GM19395 (cell line): ENCODE measurements around the gene NBAS.
"Not testable (repeated sequence)": the region's sequence is repeated elsewhere in the genome, so short reads cannot be mapped to it uniquely, and the experiment has no call there.

Experiments used
- ATAC-seq: cut with Tn5 transposase; IDR thresholded peaks from one replicate; pipeline ENCODE4 v1.9.1; 2021; ENCODE audit warnings: mild to moderate bottlenecking, moderate library complexity; ENCODE audit not compliant: unreplicated experiment

The NBAS gene

DNA sequence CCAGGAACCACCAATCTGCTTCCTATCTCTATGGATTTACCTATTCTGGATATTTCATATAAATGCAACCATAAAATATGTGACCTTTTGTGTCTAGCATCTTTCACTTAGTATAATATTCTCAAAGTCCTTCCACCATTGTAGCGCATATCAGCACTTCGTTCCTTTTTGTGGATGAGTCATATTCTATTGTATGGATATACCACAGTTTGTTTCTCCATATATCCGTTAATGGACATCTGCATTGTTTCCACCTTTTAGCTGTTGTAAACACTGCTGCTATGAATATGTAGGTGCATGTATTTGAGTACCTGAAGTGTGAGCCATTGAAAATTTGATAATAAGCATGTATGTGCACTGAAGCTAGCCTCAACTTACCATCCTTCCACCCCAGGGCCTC, 80.1 kb downstream of the NBAS start:
- ATAC-seq, result no peak

DNA sequence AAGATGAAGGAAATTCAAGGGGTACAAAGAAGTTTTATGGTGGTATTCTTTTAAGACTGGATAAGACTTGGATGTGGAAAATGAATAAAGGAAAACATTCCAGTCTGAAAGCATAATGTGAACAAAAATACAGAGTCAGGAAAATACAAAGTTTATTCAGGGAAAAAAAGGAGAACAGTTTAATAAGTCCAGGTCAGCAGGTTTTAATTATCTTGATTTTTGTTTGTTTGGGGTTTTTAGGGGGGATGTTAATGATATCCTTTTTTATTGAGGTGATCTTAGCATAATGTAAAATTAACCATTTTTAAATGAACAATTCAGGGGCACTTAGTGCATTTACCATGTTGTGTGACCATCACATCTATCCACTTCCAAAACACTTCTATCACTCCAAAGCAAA, 80.6 kb downstream of the NBAS start:
- ATAC-seq, result no peak

DNA sequence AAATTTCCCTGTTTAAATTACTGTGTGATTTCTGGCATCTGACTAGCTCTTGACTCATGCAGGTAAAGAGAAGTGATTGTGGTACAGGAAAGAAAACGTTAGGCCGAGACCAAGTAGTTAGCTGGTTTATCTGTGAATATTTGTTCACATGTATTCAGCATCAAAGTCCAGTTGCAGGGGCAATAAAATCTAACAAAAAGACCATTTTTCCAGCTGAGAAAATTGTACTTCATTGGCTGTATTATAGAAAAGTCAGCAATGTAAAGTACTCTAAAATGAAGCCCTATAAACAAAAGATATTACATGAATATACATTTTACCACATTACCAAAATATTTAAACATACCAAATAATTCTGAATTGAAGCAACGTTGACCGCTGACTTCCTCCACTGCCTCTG, 88.3 kb downstream of the NBAS start:
- no peak for ATAC-seq

DNA sequence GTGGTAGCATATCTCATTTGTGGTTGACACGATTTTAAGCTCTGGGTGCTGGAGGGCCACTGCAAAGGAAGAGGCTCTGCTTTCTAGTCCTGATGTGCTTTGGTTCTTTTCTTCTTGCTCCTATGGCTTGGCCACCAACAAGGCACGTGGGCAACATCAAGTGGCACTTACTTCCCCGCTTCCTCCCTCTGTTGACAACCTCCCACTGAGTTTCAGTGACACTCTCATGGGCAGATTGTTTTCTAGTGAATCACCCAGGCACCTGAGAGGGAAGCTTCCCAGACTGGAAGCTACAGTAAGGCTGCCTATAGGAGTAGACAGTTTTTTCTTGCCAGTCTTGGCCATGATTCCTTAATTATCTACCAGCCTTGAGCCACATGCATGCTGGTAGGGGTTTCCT, 89.0 kb downstream of the NBAS start:
- ATAC-seq, result no peak

DNA sequence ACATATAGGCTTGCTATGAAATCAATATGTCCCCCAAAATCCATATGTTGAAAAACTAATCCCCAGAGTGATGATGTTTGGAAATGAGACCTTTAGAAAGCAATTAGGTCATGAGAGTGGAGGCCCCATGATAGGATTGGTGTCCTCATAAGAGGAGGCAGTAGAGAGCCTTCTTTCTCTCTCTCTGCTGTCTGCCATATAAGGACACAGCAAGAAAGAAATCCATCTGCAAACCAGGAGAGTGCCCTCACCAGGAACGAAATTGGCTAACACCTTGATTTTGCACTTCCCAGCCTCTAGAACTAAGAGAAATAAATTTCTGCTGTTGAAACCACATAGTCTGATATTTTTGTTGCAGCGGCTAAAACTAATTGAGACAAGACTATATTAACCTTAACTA, 89.5 kb downstream of the NBAS start:
- no peak for ATAC-seq

DNA sequence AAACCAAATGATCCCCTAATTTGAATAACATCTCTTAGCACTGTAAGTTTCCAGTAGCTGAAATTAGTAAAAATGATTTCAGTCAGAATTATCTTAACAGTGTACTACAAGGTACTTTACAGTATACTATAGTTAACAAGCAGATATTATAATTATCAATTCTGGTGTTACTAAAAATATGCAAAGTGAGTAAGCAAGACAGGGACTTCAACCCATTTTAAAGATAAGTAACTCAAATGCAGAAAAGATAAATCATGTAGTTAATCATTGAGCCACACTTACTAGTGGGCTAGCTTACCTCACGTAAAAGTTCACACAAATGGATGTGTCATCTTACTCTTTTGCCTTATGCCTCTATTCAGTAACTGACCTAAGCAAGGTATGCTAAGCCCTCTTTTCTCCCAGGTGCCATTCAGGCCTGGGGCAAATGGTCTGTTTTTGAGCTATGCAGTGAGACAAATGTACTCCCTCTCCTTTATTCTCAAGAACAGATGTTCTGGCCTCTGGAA, 101.0 kb downstream of the NBAS start:
- no peak for ATAC-seq

DNA sequence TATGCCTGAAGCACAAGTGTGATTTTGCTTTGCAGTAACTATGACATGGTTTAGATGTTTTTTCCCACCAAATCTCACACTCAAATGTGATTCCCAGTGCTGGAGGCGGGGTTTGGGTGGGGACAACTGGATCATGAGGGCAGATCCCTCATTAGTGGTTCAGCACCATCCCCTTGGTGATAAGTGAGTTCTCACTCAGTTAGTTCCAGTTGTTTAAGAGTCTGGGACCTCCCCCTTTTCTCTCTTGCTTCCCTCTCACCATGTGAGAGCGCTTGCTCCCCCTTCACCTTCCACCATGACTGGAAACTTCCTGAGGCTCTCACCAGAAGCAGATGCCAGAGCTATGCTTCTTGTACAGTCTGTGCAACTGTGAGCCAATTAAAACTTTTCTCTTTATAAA, 102.9 kb downstream of the NBAS start:
- no peak for ATAC-seq

DNA sequence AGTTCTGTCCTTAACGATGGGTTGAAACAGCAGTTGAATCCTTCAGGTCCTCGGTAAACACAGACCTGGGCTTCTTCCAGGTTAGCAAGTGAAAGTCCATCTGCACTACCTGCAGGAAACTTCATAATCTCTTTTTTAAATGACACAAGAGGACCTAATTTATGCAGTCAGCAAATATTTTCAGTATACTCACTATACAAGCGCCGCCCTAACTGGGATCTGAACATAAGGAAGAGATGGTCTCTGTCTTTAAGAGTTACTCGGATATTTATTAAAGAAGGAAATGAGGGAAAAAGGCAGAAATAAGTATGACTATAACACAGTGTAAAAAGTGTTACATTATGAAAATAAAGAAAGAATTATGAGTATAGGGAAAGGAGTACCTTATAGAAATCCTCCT, 103.3 kb downstream of the NBAS start:
- no peak for ATAC-seq

DNA sequence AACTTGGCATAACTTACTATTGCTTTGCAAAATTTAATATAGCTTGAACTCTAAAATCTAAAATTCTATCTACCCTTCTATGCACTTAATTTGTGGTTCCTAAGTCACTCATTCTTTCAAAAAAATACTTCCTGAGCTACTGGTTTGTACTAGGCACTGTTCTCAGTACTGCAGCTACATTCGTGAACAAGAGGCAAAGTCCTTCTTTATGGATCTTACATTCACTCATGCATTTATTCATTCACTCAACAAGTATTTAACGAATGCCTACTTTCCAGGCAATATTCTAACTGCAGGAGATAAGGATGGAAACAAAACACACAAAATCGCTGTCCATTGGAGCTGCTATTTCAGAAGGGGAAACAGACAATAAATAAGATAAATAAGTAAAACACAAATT, 104.8 kb downstream of the NBAS start:
- ATAC-seq, result no peak

DNA sequence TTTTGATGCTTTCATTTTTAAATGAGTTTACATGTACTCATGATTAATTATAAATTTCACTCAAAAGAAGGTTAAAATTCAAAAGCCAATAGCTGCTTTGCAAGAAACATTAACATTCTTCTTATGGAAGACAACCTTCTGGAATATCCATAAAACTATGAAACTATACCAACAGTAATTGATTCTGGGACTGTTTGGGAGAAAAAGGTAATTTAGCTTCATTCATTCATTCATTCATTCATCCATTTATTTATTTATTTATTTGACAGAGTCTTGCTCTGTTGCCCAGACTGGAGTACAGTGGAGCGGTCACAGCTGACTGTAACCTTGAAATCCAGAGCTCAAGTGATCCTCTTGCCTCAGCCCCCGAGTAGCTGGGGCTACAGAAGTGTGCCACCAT, 110.3 kb downstream of the NBAS start:
- no peak for ATAC-seq

DNA sequence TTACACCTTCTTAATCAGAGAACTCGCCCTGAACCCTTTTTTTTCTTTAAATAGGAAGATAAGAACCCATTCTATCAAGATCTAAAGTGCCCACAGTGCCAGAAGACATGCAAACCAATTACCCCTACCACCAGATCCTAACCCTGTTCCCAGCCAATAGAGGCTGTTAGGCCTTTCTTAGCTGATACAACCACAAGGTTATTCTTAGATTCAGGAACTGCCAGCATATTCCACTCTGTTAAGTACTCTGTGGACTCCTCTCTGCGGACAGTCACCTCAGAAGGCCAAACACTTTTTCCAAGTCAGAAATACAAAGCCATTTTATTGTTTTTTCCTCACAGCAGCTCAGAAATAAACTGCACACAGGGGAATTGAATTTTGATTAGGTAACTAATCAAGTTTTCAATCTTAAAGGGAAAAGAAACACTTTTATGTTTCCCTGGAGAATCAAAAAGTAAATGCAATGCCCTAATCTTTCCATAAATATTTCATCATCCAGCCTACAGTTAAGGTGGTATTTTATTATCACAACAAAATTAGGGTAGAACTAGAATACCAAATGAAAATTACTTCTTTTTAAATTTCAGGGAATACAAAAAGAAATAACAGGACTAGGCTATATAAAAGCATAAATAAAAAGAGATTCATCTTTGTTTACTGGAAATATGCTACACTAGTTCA, 111.4 kb downstream of the NBAS start:
- ATAC-seq, result no peak

DNA sequence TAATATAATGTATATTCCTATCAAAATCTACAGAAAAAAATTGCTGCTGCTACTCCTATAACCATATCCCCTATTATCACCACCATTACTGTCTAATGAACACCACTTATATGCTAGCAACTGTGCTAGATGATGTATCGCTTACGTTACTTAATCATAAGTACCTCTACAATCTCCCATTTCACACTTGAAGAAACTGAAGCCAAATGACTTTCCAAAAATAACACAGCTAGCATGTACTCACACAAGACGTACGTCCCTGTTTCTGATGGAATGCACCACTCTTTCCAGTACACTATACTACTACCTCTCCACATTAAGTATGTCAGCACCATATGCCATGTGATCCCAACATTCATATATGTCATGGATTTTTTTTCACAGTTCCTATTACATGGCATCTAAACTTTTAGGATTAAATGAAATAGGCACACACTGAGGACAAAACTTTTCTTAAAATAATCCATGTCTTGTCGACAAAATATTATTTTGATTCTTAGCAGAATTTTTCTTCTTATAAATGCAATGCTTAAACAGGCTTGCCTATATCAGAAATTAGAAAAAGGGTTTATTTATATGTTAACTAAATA, 112.8 kb downstream of the NBAS start:
- ATAC-seq, result no peak

DNA sequence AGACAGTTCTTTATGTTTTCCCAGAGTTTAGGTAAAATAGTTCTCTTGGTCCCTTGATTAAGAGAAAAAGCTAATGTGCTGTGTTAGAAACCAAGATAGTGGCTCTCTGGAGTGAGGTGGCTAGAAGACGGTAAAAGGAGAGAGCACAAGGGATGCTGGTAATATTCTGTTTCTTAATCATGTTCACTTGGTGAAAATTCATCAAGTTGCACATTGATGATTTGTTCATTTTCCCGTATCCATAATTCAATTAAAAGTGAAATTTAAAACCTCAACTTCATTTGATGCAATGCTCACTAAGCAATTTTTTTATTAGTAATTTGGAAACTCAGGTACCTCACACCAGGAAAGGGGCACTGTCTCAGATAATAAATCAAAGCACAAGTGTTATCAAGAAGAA, 113.8 kb downstream of the NBAS start:
- ATAC-seq, result no peak

DNA sequence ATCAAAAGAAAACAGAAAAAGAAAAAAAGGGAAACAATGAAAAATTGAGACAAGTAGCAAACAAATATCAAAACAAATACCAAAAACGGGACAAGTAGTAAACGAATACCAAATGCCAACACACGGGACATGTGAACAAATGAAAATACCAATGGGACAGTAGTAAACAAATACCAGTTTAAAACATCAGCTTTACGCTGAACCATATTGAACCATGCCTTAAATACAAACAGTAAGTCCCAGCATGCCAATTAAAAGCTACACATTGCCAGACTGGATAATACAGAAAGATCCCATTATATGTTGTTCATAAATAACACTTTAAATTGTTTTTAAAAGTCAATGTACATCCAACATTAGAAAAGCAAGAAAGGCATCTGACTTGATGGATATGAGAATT, 114.2 kb downstream of the NBAS start:
- ATAC-seq, result no peak

DNA sequence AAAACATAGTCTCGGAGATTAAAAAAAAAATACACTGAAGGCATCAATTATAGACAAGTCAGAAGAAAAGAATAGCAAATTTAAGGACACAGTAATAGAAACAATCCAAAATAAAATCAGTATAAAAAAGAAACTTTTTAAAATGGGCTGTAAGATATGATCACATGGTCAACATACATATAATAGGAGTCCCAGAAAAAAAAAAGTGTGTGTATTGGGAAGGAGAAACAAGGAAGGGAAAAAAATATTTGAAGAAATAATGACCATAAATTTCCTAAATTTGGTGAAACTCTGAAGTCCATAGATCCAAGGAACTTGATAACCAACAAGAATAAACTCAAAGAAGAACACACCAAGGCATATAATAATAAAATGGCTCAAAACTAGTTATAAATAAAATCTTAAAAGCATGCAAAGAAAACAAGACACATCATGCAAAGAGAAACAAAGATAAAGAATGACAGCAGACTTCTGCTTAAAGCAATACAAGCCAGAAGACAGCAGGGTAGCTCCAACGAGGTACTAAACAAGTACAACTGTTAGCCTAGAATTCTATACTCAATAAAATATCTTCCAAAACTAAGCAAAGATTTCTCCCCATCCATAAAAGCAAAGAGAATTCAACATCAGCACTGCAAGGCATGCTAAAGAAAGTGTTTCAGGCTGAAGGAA, 115.1 kb downstream of the NBAS start:
- ATAC-seq, result no peak

DNA sequence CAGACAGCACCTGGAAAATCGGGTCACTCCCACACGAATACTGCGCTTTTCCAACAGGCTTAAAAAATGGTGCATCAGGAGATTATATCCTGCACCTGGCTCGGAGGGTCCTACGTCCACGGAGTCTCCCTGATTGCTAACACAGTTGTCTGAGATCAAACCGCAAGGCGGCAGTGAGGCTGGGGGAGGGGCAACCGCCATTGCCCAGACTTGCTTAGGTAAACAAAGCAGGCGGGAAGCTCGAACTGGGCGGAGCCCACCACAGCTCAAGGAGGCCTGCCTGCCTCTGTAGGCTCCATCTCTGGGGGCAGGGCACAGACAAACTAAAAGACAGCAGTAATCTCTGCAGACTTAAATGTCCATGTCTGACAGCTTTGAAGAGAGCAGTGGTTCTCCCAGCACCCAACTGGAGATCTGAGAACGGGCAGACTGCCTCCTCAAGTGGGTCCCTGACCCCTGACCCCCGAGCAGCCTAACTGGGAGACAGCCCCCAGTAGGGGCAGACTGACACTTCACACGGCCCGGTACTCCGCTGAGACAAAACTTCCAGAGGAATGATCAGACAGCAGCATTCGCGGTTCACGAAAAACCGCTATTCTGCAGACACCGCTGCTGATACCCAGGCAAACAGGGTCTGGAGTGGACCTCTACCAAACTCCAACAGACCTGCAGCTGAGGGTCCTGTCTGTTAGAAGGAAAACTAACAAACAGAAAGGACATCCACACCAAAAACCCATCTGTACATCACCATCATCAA, 121.2 kb downstream of the NBAS start:
- not testable (repeated sequence) for ATAC-seq

DNA sequence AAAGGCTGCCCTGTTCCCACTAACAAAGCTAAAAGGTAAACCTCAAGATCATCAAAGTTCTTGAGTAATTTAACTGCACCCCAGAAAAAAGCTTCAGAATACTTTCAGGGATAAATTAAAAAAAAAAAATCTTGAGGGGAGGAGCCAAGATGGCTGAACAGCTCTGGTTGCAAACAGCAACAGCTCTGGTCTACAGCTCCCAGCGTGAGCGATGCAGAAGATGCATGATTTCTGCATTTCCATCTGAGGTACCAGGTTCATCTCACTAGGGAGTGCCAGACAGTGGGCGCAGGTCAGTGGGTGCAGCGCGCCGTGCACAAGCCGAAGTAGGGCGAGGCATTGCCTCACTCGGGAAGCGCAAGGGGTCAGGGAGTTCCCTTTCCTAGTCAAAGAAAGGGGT, 121.8 kb downstream of the NBAS start:
- ATAC-seq, result not testable (repeated sequence)

DNA sequence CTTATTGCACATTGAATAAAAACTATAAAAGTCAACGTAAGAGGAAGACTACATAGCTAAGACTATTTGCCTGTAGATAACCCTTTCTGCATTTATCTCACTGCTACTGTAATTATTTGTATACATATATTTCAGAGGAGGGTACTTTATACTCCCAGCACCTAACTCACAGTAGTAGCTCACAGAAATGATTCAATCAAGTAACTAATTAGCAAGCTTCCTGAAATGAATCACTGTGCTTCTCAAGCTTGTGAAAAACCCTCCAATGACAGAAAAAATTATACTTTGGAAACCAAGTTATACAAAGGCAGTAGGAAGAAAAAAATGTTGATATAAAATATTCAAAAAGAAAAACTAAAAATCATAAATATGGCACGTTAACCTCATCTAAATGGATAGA, 124.9 kb downstream of the NBAS start:
- no peak for ATAC-seq

DNA sequence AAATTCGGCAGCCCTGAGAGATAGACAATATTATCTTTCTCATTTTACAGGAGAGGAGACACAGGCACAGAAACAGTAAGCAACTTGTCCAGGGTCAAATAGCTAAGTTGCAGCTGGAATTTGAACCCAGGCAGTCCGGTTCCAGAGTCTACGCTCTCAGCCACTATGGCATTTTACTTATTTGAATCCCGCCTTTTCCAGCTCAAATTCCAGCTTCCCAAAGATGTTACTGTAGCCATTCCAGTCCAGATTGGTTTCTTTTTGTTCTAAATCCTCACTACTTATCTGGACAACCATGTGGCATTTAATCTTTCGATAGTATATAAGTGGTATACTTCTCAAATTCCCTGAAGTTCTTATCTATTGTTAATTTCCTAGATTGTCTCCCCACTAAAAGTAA, 125.7 kb downstream of the NBAS start:
- no peak for ATAC-seq

DNA sequence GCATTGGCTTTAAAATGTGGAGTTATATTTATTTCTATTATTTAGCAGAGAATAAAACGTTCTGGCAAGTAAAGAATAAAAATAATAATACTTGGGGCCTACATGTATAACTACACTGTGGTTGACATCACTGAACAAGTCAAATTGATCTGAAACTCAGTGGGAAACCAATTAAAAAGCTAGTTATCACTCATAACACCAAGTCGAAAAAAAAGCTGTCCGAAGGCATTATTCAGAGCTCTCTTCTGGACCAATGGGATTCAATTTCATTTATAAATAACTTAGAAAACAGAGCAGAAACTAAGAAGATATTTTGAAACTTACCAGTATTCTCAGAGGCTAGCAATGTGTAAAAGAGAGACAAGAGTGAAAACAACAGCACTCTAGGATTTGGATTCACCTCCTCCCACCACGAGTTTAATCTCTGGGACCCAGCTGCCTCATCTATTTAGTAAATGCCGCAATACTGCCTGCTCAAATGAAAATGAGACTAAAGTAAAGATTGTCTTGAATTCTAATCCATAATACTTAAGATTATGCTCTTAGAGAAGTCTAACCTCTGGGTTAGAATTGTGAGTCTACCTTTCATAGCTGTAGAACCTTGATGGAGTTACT, 128.4 kb downstream of the NBAS start:
- ATAC-seq, result no peak

DNA sequence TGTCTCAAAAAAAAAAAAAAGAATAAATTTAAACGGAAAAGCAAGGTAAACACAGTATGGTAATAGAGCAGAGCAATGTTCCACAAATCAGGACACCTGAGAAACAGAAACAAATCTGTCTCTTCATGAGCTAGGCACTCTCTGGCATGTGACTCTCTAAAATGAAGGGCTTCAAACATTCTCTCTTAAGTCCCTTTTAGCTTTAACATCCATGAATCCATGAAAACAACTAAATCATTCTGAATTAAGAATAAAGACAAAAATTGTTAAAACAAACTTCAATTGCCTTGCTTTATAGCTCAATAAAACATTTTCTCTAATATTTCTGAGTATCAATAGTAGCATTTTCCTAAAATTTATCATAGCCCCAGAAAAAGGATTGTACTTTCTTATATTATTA, 132.1 kb downstream of the NBAS start:
- ATAC-seq, result no peak
